OCI-LY1 (cell line): Measurements from ENCODE around the gene KRTAP9-4.

Experiments
- CTCF ChIP-seq: fragments of 200-600 bp; sonication (generic), shearing (Covaris generic); IDR thresholded peaks from 2 replicates; pipeline ENCODE4 v1.5.1; 2017; ENCODE audit warnings: mild to moderate bottlenecking, antibody characterized with exemption, low read length, moderate library complexity, mixed read lengths
- EZH2 ChIP-seq: fragments of 200-600 bp; sonication (generic), shearing (Covaris generic); IDR thresholded peaks from 2 replicates; pipeline ENCODE4 v1.8.0; 2017; ENCODE audit warnings: borderline replicate concordance, mixed run types, mild to moderate bottlenecking, antibody characterized with exemption, low read length, moderate library complexity, mixed read lengths

GRCh38 chr17:41263212-41263611, 13.7 kb downstream of the KRTAP9-4 start:
- TF ChIP-seq CTCF (no peak), EZH2 (no peak)
